Thoracic aorta (tissue), 2 donors: Measurements from ENCODE around the gene MYO5A. TPM values are rescaled to one million over a fixed set of nuclear protein-coding genes. Genes with fewer than 3 reads are reported as not detected.

Source experiments
- ATAC-seq: fragments of 150-250 bp; one replicate; pipeline ENCODE4 v1.8.0; 2017; ENCODE audit warnings: low read depth; ENCODE audit not compliant: insufficient number of reproducible peaks, low FRiP score
- DNase-seq: peaks from one replicate; pipeline ENCODE4 v3.0.0-alpha.2; 2020; ENCODE audit warnings: low spot score
- H3K27ac ChIP-seq, 2 donors: fragments of 200-600 bp; sonication (generic); 1 replicate in 1 of 2; 2 replicates in 1 of 2; pipeline ENCODE4 v1.5.1; 2016; ENCODE audit warnings: mild to moderate bottlenecking in 2 of 2, moderate library complexity in 2 of 2
- H3K27me3 ChIP-seq: fragments of 200-600 bp; sonication (generic); replicated peaks from 2 replicates; pipeline ENCODE4 v1.6.0; 2016; ENCODE audit warnings: mild to moderate bottlenecking; ENCODE audit not compliant: insufficient read depth
- H3K36me3 ChIP-seq: fragments of 200-600 bp; sonication (generic); one replicate; pipeline ENCODE4 v1.5.1; 2016
- H3K4me1 ChIP-seq, 2 donors: fragments of 200-600 bp; sonication (generic); 1 replicate in 1 of 2; 2 replicates in 1 of 2; pipeline versions ENCODE4 v1.5.1 to v1.6.0; 2016; ENCODE audit warnings: low read depth in 2 of 2, mild to moderate bottlenecking in 1 of 2; ENCODE audit not compliant: control insufficient read depth in 1 of 2
- H3K4me3 ChIP-seq: fragments of 200-600 bp; sonication (generic); 2 replicates; pipeline ENCODE4 v1.5.1; 2016; ENCODE audit warnings: mild to moderate bottlenecking
- H3K9me3 ChIP-seq: fragments of 200-600 bp; sonication (generic); 2 replicates; pipeline ENCODE4 v1.5.1; 2016
- total RNA-seq, 2 donors: library from RNA; depleted of rRNA; stranded (reverse); fragments of >200 nt; gene quantifications; one replicate each; pipeline versions ENCODE4 v1.1.0 to v1.2.3, GENCODE V29; 2016
- TF ChIP-seq, protein P1 (sequence below): fragments of 200-600 bp; sonication (generic); IDR thresholded peaks from one replicate; pipeline ENCODE4 v1.5.1; 2019; ENCODE audit warnings: antibody characterized with exemption

Gene MYO5A
- total RNA-seq, 2 donors from 2014 or later, result 37.6 to 58.8 TPM

DNA sequence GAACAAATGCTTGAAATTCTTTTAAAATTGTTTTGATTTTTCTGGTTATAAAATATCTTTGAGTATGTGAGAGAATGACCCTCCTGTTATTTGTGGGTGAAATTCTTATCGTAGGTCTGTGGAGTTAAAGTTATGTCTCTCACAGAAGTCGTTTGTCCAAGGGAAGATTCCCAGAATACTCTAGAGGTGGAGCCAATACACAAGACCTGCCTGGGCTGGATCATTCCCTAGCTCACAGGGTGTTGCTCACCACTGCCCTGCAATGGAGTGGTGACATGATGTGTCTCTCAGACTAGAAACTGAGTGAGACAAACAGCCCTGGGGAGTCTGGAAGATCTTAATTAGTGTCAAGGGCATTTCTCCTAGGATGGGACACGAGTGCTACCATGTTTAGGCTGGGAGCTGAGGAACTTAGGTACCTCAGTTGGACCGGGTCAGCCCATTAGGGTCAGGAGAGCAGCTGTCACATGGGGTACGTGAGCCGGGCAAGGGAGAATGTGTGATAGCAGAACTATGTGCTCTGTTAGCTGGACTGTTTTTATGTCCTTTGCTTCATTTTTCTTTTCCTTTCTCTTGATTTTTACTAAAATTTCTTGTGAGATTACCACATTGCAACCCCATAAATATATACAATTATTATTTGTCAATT lies 179.5 kb downstream of the MYO5A start:
- no peak overlapping the region for H3K27ac ChIP-seq

GRCh38 chr15:52348056-52348745 lies 180.5 kb downstream of the MYO5A start:
- Histone ChIP-seq H3K36me3 (peaks cover 29% of the 10 kb centered on the region), H3K4me1 (no peaks in the 10 kb centered on the region), H3K27ac (no peak overlapping the region), H3K9me3 (no peaks in the 10 kb centered on the region), H3K27me3 (no peaks in the 10 kb centered on the region), H3K4me3 (no peak overlapping the region)
- TF ChIP-seq, protein P1, sequence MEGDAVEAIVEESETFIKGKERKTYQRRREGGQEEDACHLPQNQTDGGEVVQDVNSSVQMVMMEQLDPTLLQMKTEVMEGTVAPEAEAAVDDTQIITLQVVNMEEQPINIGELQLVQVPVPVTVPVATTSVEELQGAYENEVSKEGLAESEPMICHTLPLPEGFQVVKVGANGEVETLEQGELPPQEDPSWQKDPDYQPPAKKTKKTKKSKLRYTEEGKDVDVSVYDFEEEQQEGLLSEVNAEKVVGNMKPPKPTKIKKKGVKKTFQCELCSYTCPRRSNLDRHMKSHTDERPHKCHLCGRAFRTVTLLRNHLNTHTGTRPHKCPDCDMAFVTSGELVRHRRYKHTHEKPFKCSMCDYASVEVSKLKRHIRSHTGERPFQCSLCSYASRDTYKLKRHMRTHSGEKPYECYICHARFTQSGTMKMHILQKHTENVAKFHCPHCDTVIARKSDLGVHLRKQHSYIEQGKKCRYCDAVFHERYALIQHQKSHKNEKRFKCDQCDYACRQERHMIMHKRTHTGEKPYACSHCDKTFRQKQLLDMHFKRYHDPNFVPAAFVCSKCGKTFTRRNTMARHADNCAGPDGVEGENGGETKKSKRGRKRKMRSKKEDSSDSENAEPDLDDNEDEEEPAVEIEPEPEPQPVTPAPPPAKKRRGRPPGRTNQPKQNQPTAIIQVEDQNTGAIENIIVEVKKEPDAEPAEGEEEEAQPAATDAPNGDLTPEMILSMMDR, result no peak
- no peak for ATAC-seq
- DNase-seq, result no peak

More for the DNA sequence above, 179.5 kb downstream of the MYO5A start:
- ATAC-seq (no peak), DNase-seq (no peak)
- no peaks in the 10 kb centered on the region for H3K27me3 ChIP-seq
- peaks cover 32% of the 10 kb centered on the region for H3K36me3 ChIP-seq
- TF ChIP-seq, protein P1, result no peak
- no peak overlapping the region for H3K4me3 ChIP-seq
- H3K9me3 ChIP-seq, result no peaks in the 10 kb centered on the region
- no peaks in the 10 kb centered on the region for H3K4me1 ChIP-seq

GRCh38 chr15:52344592-52344991 lies 184.1 kb downstream of the MYO5A start:
- Histone ChIP-seq H3K4me1 (no peaks in the 10 kb centered on the region), H3K27ac (no peak overlapping the region), H3K9me3 (no peaks in the 10 kb centered on the region), H3K27me3 (no peaks in the 10 kb centered on the region), H3K4me3 (no peak overlapping the region), H3K36me3 (peaks cover 15% of the 10 kb centered on the region)
- no peak for ATAC-seq
- TF ChIP-seq, protein P1, result no peak
- no peak for DNase-seq

GRCh38 chr15:52343831-52344230 lies 184.8 kb downstream of the MYO5A start:
- DNase-seq (no peak), ATAC-seq (no peak)
- no peaks in the 10 kb centered on the region for H3K9me3 ChIP-seq
- H3K4me3 ChIP-seq, result no peak overlapping the region
- H3K27me3 ChIP-seq, result no peaks in the 10 kb centered on the region
- TF ChIP-seq, protein P1, result no peak
- no peaks in the 10 kb centered on the region for H3K4me1 ChIP-seq
- peaks cover 12% of the 10 kb centered on the region for H3K36me3 ChIP-seq
- no peak overlapping the region for H3K27ac ChIP-seq

- Histone ChIP-seq H3K9me3 (no peaks in the 10 kb centered on the region), H3K36me3 (peaks cover 3% of the 10 kb centered on the region), H3K27me3 (no peaks in the 10 kb centered on the region), H3K4me1 (no peaks in the 10 kb centered on the region), H3K27ac (no peak overlapping the region), H3K4me3 (no peak overlapping the region)
- TF ChIP-seq, protein P1, result no peak
- ATAC-seq, result no peak
- DNase-seq, result no peak
These were observed 188.6 kb downstream of the MYO5A start for GRCh38 chr15:52340093-52340492.
